ENCODE data around the gene CDH23.

Gene CDH23

DNA sequence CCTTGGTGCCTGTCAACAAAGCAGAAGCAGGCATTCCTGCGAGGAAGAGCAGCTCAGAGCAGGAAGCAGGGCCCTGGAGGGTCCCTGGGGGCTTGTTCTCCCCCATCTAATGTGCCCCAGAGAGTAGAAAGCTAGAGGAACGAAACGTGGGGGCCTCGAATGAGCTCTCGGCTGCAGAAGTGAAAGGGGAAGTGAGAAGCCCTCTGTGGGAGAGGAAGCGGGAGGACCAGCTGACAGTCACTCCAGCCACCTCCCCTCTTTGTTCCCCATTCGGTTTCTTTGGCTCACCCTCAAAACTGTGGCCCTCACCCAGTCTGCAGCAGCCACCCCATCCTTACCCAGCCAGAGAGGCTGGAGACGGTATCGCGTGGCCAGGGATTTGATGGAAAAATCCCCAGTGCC is 297.8 kb downstream of the CDH23 start:
- DNase-seq = peak; percentile 80 to 84

DNA sequence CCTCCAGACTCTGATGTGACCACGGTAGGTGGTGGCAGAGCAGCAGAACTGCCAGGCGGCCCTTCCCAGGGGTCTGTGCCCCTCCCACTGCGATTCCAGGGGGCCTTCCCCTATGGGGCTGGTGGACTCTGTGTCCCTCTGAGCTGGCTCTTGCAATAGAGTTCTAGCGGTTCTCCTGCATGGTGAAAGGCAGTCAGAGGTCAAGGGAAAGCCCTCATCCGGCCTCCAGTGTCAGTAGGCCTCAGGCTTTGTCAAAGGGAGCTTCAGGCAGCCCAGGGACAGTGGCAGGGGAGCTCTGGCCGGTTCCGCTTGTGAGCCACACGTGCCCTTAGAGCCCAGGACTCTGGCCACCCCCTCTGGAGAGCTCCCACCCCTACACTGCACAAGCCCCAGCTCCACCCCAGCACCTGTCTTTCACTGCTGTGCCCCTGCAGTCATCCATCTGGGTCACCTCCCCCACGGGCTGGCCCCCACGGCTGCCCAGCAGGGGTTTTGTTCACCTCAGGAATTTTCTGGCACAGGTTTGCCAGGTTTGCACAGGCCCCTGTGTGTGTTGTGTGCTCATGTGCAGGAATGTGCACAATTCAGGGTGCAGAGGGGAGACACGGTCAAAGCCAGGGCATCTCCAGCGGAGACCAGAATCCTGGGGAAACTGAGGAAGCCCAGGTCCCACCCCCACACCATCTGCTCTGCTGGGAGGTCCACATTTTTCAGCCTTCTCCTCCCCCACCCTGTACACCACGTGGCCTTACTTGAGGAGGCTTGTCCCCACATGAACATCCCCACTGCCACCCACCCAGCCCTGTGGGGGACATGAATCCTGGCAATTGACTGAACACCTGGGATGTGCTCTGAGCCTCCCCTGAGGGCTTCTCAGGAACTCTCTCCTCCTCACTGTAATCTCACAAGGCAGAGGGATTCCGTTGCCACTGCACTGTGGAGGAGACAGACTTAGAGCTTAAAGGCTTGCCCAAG is 299.1 kb downstream of the CDH23 start:
- DNase-seq = peak; percentile 35 to 52

- peak in 1 of 2 donors; percentile 58 for DNase-seq
Observed at GRCh38 chr10:71696628-71697326, 300.1 kb downstream of the CDH23 start.

- no peak for DNase-seq
Observed at GRCh38 chr10:71697938-71698709, 301.4 kb downstream of the CDH23 start.

DNA sequence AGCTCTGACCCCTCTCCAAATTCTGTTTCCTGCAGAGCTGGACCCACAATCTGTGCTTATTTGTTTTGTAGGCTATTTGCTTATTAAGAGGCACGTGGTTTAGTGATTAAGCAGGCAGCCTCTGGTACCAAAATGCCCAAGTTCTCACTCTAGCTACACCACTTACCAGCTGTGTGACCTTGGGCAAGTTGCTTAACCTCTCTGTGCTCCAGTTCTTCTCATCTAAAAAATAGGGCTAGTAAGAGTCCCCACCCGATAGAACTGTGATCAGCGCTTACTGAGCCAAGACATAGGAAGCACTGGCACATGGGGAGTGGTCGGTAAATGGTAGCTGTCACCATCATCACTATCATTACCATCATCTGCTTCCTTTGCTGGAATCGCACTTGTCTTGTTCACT is 302.0 kb downstream of the CDH23 start:
- DNase-seq = no peak

DNA sequence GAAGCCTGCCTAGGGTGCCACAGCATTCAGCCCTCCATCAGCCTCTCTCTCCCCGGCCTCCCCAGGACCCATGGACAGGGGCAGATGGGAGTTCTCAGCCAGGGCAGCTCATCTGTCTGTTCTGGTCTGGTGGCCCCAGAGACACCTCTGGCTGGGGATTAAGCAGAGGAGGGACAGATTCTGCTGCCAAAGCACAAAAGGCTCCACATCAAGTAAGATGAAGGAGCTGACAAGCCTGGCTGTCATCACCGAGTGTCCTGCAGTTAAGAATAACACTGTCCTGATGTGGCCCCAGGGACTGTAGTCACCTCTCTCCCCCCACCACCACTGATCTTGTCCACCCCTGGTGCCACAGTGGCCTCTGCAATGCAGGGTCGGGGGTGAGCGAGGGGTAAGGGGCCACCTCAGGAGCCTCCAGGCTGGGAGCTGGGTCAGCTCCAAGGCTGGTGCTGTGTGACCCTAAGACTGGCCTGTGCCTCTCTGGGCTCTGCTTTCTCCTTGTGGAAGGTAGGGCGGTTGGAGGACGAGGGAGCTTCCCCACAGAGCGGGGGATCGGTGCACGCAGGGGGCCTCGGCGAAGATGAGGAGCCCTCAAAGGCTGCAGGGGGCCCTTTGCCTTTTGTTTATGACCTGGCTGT is 304.1 kb downstream of the CDH23 start:
- no peak for DNase-seq

DNA sequence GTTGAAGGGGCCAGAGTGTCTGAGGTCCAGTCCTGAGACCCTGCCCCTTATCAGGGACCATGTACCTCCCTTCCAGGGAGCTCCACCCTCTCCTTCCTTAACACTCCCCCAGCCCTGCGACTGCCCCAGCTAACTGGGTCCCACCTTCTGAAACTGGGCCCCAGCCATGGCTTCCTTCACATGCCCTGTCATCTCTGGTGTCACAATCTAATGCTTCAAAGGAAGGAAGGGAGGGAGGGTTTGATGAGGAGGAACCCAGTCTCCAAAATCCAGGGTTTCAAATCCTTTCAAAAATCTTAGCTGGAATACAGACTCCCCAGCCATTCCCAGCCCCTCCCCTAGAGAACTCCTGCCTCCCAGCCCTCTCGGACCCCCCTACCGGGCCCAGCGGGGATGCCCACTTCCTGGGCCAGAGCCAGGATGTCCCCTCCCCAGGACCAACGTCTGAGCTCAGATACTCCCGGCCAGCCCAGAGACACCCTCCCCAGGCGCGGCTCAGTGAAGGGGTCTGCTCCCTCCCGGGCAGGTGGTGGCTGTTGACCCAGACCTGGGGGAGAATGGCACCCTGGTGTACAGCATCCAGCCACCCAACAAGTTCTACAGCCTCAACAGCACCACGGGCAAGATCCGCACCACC is 304.9 kb downstream of the CDH23 start:
- peak in 1 of 2 donors; percentile 16 for DNase-seq

GRCh38 chr10:71703577-71703976 is 306.9 kb downstream of the CDH23 start:
- DNase-seq = no peak

DNA sequence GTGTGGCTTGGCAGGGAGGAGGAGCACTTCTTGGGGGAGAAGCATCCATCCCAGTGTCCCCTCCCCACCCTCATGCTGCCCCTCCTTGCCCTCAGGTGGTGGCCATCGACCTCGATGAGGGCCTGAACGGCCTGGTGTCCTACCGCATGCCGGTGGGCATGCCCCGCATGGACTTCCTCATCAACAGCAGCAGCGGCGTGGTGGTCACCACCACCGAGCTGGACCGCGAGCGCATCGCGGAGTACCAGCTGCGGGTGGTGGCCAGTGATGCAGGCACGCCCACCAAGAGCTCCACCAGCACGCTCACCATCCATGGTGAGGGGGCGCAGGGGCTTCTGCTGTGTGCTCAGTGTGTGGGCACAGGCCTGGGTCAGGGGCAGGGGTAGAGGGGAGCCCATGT is 308.1 kb downstream of the CDH23 start:
- no peak for DNase-seq

DNA sequence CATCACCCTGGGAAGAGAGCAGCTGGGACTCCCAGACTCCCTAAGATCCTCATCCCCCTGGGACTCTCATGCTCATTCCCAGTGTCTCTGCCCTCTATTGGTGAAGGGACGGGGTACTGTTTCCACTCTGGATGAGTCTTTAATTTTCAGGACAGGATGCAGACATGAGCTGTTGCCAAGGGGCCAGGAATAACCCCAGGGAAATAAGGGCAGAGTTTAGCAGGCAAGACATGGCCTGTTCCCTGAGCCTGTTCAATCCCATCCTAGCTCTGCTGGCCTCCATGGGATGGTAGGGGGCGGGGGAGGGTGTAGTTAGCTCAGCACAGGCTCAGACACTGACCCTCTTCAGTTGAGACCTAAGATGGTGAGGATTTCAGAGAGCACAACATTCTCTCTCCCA is 308.9 kb downstream of the CDH23 start:
- DNase-seq = no peak

GRCh38 chr10:71706216-71707121 is 309.7 kb downstream of the CDH23 start:
- DNase-seq = no peak

DNA sequence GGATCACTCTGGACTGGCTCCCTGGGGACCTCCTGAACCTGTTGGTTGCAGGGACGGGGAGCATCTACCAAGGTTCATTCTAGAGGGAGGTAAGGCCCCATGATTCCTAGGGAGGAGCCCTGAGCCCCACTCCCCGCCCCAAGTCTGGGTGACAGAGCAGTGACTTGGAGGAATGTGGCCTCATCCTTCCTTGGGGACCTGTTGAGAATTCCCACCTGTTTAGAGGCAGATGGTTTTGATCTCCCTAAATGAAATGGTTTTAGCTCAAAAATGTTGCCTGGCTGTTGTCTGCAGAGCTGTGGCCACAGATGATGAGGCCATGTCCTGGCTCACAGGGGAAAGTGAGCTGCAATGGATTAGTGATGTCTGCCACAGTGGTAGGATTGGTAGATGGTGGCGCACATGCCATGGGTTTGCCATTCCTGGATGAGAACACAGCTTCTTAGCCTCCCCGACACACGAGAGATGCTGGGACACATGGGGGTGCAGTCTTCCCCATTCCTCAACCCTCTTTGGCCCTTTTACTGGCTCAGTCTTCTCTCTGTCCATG is 310.6 kb downstream of the CDH23 start:
- no peak for DNase-seq

- peak in 1 of 2 donors; percentile 66 for DNase-seq
Observed at GRCh38 chr10:71708301-71708703, 311.6 kb downstream of the CDH23 start.

DNA sequence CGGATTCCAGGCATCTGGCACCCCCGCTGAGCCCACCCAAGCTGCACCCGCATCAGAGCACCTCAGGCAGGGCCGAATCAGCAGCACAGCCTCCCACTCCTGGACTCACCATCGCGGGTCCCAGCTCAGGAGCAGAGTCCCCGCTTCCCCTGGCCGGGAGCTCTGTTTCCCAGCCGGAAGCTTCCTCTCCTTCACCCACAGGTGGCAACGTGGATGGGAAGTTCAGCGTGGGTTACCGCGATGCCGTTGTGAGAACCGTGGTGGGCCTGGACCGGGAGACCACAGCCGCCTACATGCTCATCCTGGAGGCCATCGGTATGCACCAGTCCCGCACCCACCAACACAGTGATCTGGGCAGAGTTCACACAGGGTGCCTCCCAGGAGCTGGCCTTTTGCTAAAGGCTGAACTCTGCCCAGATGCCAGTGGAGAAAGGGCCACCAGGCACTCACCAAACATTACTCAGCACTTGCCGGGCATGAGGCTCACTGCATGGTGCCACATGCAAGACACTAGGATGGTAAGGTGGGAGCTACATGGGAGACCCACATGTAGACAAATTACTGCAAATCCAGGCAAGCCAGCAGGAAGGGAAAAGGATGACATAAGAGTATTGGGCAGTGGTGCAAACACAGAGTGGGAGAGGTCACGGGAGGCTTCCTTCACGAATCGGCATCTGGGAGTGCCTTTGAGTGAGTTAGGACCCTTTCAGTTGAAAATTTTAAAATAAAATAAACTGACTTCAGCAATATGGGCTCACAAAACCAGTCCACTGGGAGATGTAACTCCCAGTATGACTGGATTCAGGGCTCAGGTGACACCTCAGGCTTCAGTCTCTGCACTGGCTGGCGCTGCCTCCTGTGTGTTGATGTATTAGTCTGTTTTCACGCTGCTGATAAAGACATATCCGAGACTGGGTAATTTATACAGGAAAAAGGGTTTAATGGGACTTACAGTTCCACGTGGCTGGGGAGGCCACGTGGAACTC is 312.5 kb downstream of the CDH23 start:
- no peak for DNase-seq

DNA sequence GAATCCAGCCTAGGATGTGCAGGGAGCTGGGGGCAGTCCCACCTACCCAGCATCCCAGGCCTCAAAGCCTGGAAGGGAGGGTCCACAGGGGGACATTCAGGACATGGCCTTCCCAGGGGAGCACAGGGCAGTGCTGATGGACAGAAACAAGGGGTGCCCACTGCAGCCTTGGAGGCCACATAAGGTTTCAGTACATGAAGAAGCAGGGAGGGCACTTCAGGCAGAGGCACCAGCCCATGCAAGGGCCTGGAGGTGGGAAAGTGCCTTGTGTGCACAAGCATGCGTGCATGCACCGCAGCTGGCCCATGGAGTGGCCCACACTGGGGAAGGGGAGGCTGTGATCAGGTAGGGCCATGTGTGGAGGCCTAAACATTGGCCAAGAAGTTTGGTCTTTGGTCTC is 313.8 kb downstream of the CDH23 start:
- DNase-seq = no peak

- DNase-seq = no peak
Observed at GRCh38 chr10:71711052-71711623, 314.4 kb downstream of the CDH23 start.

DNA sequence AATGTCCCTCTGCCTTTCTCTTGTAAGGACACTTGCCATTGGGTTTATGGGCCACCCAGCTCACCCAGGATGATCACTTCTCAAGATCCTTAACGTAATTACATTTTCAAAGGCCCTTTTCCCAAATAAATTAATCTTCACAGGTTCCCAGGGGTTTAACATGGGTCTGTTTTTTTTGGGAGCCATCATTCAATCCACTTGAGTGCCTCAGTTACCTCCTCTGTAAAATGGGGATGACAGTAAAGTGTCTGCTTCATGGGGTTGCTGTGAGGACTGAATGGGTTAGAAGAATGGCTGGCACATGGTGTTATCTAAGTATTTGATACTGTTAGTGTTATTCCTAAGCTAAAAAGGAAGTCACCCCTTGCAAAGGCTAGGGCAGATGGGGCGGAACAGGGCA is 315.4 kb downstream of the CDH23 start:
- DNase-seq = no peak

GRCh38 chr10:71712572-71713134 is 315.9 kb downstream of the CDH23 start:
- DNase-seq = no peak
